AG10803 (cell line): ENCODE results near the gene JCHAIN.

Experiments used
- DNase-seq: peaks from one replicate; pipeline ENCODE4 v3.0.0; 2010; ENCODE audit warnings: low read depth
- H3K4me3 ChIP-seq: 2 replicates; pipeline ENCODE4 v1.5.1; 2011; ENCODE audit warnings: mild to moderate bottlenecking, low read length, control low read depth
- TF ChIP-seq, protein P1 (sequence below): conservative IDR thresholded peaks from 2 replicates; pipeline ENCODE4 v1.5.1; 2011; ENCODE audit warnings: mild to moderate bottlenecking, low read length, control low read depth, inconsistent platforms

JCHAIN gene

GRCh38 chr4:70637239-70637913 is 28.9 kb downstream of the JCHAIN start:
- DNase-seq: peak; percentile 17

GRCh38 chr4:70634482-70634881 is 31.8 kb downstream of the JCHAIN start:
- DNase-seq: no peak
- TF ChIP-seq, protein P1, sequence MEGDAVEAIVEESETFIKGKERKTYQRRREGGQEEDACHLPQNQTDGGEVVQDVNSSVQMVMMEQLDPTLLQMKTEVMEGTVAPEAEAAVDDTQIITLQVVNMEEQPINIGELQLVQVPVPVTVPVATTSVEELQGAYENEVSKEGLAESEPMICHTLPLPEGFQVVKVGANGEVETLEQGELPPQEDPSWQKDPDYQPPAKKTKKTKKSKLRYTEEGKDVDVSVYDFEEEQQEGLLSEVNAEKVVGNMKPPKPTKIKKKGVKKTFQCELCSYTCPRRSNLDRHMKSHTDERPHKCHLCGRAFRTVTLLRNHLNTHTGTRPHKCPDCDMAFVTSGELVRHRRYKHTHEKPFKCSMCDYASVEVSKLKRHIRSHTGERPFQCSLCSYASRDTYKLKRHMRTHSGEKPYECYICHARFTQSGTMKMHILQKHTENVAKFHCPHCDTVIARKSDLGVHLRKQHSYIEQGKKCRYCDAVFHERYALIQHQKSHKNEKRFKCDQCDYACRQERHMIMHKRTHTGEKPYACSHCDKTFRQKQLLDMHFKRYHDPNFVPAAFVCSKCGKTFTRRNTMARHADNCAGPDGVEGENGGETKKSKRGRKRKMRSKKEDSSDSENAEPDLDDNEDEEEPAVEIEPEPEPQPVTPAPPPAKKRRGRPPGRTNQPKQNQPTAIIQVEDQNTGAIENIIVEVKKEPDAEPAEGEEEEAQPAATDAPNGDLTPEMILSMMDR: no peak
- H3K4me3 ChIP-seq: no peak overlapping the region

More at GRCh38 chr4:70637239-70637913, 28.9 kb downstream of the JCHAIN start:
- TF ChIP-seq, protein P1: no peak
- no peak overlapping the region for H3K4me3 ChIP-seq

GRCh38 chr4:70632028-70632427 is 34.3 kb downstream of the JCHAIN start:
- TF ChIP-seq, protein P1: no peak
- H3K4me3 ChIP-seq: no peak overlapping the region
- peak; percentile 24 for DNase-seq

DNA sequence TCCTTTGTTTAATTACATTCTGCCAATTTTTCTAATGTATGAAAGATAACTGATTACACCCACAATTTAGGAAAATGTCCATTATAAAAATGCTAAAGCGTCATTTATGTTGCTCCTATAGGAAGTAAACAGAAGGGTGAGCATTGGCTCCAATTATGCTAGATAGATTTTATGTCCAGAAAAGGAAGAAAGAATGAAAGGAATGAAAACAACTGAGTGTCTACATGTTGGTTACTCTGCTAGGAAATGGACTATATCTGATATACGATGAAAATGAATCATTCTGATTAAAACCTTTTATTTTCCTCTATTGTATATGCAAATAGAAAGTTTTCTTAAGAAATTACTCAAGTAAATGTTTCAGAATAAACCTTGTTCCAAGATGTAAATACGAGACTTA is 36.1 kb downstream of the JCHAIN start:
- no peak overlapping the region for H3K4me3 ChIP-seq
- DNase-seq: no peak
- TF ChIP-seq, protein P1: no peak

- DNase-seq: no peak
- no peak overlapping the region for H3K4me3 ChIP-seq
- TF ChIP-seq, protein P1: no peak
Observed at GRCh38 chr4:70629469-70630090, 36.7 kb downstream of the JCHAIN start.

- H3K4me3 ChIP-seq: no peak within 1 kb of the TSS
- no peak for DNase-seq
- TF ChIP-seq, protein P1: no peak
Observed at GRCh38 chr4:70628444-70628843, 37.9 kb downstream of the JCHAIN start, which contains the start of gene ENAM. Gene ENAM, plus strand, starts transcription at chr4:70628744. Its CDS starts 757 bp downstream, at chr4:70629501.

DNA sequence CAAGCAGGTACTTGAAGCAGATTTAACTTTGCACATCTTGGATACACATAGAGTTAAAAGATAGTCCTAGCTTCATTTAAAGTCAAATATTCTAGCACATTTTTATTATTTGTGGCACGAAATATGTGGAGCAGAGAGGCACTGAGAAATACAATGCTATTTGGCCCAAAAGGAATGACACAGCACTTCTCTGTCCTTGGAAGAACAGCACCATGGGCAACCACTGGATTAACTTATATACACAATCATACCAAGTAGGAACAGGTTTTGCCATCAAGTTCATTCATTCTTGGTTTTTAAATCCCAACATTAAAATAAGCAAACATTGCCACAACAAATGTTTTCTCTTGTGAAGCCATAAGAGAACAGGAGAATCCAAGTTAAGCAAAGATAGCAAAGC is 38.7 kb downstream of the JCHAIN start:
- TF ChIP-seq, protein P1: no peak
- H3K4me3 ChIP-seq: no peak overlapping the region
- DNase-seq: no peak
